ENCODE results near the gene OR11H7.
"Not testable (repeated sequence)": the region's sequence is repeated elsewhere in the genome, so short reads cannot be mapped to it uniquely, and the experiment has no call there.

Gene OR11H7

GRCh38 chr14:20280265-20280664, 51.5 kb downstream of the OR11H7 start:
- not testable (repeated sequence) for DNase-seq
